ENCODE measurements around the gene ERVFRD-1. TPM values are rescaled to one million over a fixed set of nuclear protein-coding genes. Genes with fewer than 3 reads are reported as not detected.

The ERVFRD-1 gene
- total and polyA plus RNA-seq, 12 donors, result 0.01 to 0.23 (median 0.09) TPM; not detected in 8

DNA sequence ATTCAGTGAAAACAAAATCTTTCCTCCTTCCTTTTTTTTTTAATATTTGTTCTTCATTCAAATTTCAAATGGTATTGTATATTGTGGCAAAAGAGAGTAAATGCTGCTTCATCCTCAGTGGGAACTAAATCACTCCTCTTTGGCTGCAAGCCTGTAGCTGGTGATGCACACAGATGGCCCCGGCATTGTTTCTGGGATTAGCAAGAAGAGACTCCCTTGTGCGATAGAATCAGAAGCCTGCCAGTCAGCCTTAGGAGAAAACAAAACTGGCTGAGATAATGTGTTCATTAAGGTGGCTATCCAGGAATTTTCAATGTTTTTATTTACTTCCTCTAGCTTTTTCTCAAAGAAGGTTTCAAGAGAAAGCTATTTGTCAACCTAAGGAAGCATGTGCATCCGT, 46.7 kb downstream of the ERVFRD-1 start:
- WGBS, 2 donors, result 72 to 76% methylated on average over 3 of the region's 3 CpGs
- Histone ChIP-seq H3K9me3 (no peaks in the 10 kb centered on the region), H3K27ac (no peak overlapping the region), H3K4me1 (no peaks in the 10 kb centered on the region), H3K27me3 (peaks cover 0 to 15% (median 0%) of the 10 kb centered on the region in 7 donors), H3K4me3 (no peak overlapping the region), H3K36me3 (no peaks in the 10 kb centered on the region)
- intact Hi-C loops (cut with DNase I), result loop anchor here in 7 of 10 donors (5.0 to 10.0 kb wide), 5 partner anchors 113 to 590 kb away; no protein-coding TSS in a partner anchor
- no peak for DNase-seq
- no peak for ATAC-seq
- TF ChIP-seq, protein P1, sequence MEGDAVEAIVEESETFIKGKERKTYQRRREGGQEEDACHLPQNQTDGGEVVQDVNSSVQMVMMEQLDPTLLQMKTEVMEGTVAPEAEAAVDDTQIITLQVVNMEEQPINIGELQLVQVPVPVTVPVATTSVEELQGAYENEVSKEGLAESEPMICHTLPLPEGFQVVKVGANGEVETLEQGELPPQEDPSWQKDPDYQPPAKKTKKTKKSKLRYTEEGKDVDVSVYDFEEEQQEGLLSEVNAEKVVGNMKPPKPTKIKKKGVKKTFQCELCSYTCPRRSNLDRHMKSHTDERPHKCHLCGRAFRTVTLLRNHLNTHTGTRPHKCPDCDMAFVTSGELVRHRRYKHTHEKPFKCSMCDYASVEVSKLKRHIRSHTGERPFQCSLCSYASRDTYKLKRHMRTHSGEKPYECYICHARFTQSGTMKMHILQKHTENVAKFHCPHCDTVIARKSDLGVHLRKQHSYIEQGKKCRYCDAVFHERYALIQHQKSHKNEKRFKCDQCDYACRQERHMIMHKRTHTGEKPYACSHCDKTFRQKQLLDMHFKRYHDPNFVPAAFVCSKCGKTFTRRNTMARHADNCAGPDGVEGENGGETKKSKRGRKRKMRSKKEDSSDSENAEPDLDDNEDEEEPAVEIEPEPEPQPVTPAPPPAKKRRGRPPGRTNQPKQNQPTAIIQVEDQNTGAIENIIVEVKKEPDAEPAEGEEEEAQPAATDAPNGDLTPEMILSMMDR (IDR thresholded peaks at IDR 0.05), result no peak

GRCh38 chr6:11062715-11063114, 48.8 kb downstream of the ERVFRD-1 start:
- 83 to 89% methylated on average over 2 of the region's 2 CpGs for WGBS, 2 donors
- no peaks in the 10 kb centered on the region for H3K36me3 ChIP-seq
- TF ChIP-seq, protein P1 (IDR thresholded peaks at IDR 0.05), result no peak
- DNase-seq (no peak), ATAC-seq (no peak)
- no peak overlapping the region for H3K4me3 ChIP-seq
- H3K27me3 ChIP-seq, result peaks cover 0 to 15% (median 0%) of the 10 kb centered on the region in 7 donors
- H3K27ac ChIP-seq, result no peak overlapping the region
- intact Hi-C loops (cut with DNase I), result loop anchor here in 6 of 10 donors (2.0 to 10.0 kb wide), 3 partner anchors 32 to 588 kb away; no protein-coding TSS in a partner anchor
- H3K4me1 ChIP-seq, result no peaks in the 10 kb centered on the region
- H3K9me3 ChIP-seq, result no peaks in the 10 kb centered on the region

GRCh38 chr6:11062083-11062482, 49.4 kb downstream of the ERVFRD-1 start:
- peaks cover 0 to 15% (median 0%) of the 10 kb centered on the region in 7 donors for H3K27me3 ChIP-seq
- WGBS, 2 donors, result 90 to 95% methylated on average over 4 of the region's 4 CpGs
- no peak overlapping the region for H3K27ac ChIP-seq
- DNase-seq (no peak), ATAC-seq (no peak)
- no peaks in the 10 kb centered on the region for H3K4me1 ChIP-seq
- TF ChIP-seq, protein P1 (IDR thresholded peaks at IDR 0.05), result no peak
- no peaks in the 10 kb centered on the region for H3K36me3 ChIP-seq
- intact Hi-C loops (cut with DNase I), result loop anchor here in 6 of 10 donors (2.0 to 10.0 kb wide), 3 partner anchors 31 to 587 kb away; no protein-coding TSS in a partner anchor
- no peak overlapping the region for H3K4me3 ChIP-seq
- no peaks in the 10 kb centered on the region for H3K9me3 ChIP-seq

DNA sequence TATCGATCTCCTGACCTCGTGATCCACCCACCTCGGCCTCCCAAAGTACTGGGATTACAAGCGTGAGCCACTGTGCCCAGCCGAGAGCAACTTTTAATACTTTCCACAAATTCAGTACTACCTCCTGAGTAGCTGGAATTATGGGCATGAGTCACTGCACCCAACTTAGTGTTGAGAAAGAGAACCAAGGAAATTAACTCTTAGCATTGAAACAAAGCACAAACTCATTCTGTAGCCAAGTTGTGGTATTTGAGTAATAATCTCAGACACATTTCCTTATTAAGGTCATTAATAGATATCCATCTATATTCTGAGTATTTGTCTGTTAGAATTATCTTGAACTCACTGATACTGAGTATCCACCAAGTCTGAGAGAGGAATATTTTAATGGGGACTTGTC, 53.1 kb downstream of the ERVFRD-1 start:
- ATAC-seq (no peak), DNase-seq (no peak)
- H3K27ac ChIP-seq, result no peak overlapping the region
- no peaks in the 10 kb centered on the region for H3K9me3 ChIP-seq
- no peaks in the 10 kb centered on the region for H3K36me3 ChIP-seq
- TF ChIP-seq, protein P1 (IDR thresholded peaks at IDR 0.05), result no peak
- H3K4me1 ChIP-seq, result no peaks in the 10 kb centered on the region
- intact Hi-C loops (cut with DNase I), result no loop called here
- H3K27me3 ChIP-seq, result peaks cover 0 to 11% (median 0%) of the 10 kb centered on the region in 7 donors
- H3K4me3 ChIP-seq, result no peak overlapping the region
- WGBS, 2 donors, result 94 to 97% methylated on average over 5 of the region's 5 CpGs
